Activated T-cell treated with anti-CD3 and anti-CD28 coated beads for 1 hour (primary cell): Measurements from ENCODE around the gene AIG1.
"Not testable (repeated sequence)": the region's sequence is repeated elsewhere in the genome, so short reads cannot be mapped to it uniquely, and the experiment has no call there.

Experiments used
- DNase-seq: peaks from one replicate; pipeline ENCODE4 v3.0.0-alpha.2; 2020; ENCODE audit warnings: low read depth

AIG1 gene

GRCh38 chr6:143058987-143059386, 1.7 kb upstream of the AIG1 start:
- DNase-seq: no peak

GRCh38 chr6:143059663-143060353, 881 bp upstream of the AIG1 start:
- DNase-seq: no peak

GRCh38 chr6:143060354-143060805, 309 bp upstream of the AIG1 start:
- peak; percentile 55 for DNase-seq

- no peak for DNase-seq
These were observed 1.1 kb downstream of the AIG1 start for GRCh38 chr6:143061597-143062385.

- no peak for DNase-seq
These were observed 1.9 kb downstream of the AIG1 start for GRCh38 chr6:143062551-143062950.

- no peak for DNase-seq
These were observed 2.9 kb downstream of the AIG1 start for GRCh38 chr6:143063631-143064030.

GRCh38 chr6:143064271-143064670, 3.6 kb downstream of the AIG1 start:
- DNase-seq: no peak

GRCh38 chr6:143064951-143065683, 4.4 kb downstream of the AIG1 start:
- no peak for DNase-seq

- DNase-seq: no peak
These were observed 7.3 kb downstream of the AIG1 start for GRCh38 chr6:143068001-143068400.

GRCh38 chr6:143074101-143074500, 13.4 kb downstream of the AIG1 start:
- DNase-seq: no peak

- no peak for DNase-seq
These were observed 14.1 kb downstream of the AIG1 start for GRCh38 chr6:143074670-143075318.

- no peak for DNase-seq
These were observed 18.0 kb downstream of the AIG1 start for GRCh38 chr6:143078468-143079324.

GRCh38 chr6:143079325-143079640, 18.6 kb downstream of the AIG1 start:
- no peak for DNase-seq

- DNase-seq: not testable (repeated sequence)
These were observed 21.6 kb downstream of the AIG1 start for GRCh38 chr6:143082274-143082673.

GRCh38 chr6:143084019-143084418, 23.3 kb downstream of the AIG1 start:
- DNase-seq: not testable (repeated sequence)

- not testable (repeated sequence) for DNase-seq
These were observed 26.6 kb downstream of the AIG1 start for GRCh38 chr6:143087335-143087734.

GRCh38 chr6:143087856-143088255, 27.2 kb downstream of the AIG1 start:
- DNase-seq: no peak

- no peak for DNase-seq
These were observed 29.8 kb downstream of the AIG1 start for GRCh38 chr6:143090314-143091044.

- no peak for DNase-seq
These were observed 32.1 kb downstream of the AIG1 start for GRCh38 chr6:143092768-143093167.

- no peak for DNase-seq
These were observed 32.6 kb downstream of the AIG1 start for GRCh38 chr6:143093290-143093689.

- DNase-seq: no peak
These were observed 35.7 kb downstream of the AIG1 start for GRCh38 chr6:143096403-143096802.
